Right lobe of liver (tissue), 4 donors: Measurements from ENCODE around the gene RBFOX1.

ENCODE experiments used
- POLR2A ChIP-seq: fragments of 450-650 bp; IDR thresholded peaks from one replicate; pipeline ENCODE4 v1.6.1; 2017; ENCODE audit warnings: antibody characterized with exemption, mild to moderate bottlenecking
- TF ChIP-seq, protein P1 (sequence below), 4 donors: fragments of 200-600 bp in 3 of 4; fragments of 450-650 bp in 1 of 4; IDR thresholded peaks; one replicate each; pipeline versions ENCODE4 v1.5.1 to v1.8.0; 2016 to 2022; ENCODE audit warnings: antibody characterized with exemption in 4 of 4, mild to moderate bottlenecking in 2 of 4
- donor health status: DM: no; HTN: no; CAD: no.
- donor health status: DM: no; HTN: no; CAD: no.
- donor health status: DM: no; HTN: yes; CAD: no.

DNA sequence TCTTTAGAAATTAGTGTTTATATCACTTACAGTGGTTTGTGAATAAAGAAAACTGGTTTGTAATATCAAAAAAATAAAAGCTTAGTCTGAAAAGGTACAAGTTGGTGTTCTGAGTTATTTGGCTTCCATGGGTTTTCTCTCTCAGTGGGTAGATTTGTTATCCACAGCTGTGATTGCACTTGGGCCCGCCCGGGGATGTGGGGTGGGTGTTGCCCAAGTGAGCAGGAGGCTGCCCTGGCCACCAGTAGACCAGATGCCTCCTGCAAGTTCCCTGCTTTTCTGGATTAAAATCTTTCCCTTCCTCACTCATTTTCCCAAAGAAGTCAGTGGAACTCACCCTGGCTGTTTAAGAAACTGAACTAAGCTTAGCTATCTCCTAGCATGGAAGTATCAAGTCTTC is 380.6 kb downstream of the RBFOX1 start:
- TF ChIP-seq, protein P1, sequence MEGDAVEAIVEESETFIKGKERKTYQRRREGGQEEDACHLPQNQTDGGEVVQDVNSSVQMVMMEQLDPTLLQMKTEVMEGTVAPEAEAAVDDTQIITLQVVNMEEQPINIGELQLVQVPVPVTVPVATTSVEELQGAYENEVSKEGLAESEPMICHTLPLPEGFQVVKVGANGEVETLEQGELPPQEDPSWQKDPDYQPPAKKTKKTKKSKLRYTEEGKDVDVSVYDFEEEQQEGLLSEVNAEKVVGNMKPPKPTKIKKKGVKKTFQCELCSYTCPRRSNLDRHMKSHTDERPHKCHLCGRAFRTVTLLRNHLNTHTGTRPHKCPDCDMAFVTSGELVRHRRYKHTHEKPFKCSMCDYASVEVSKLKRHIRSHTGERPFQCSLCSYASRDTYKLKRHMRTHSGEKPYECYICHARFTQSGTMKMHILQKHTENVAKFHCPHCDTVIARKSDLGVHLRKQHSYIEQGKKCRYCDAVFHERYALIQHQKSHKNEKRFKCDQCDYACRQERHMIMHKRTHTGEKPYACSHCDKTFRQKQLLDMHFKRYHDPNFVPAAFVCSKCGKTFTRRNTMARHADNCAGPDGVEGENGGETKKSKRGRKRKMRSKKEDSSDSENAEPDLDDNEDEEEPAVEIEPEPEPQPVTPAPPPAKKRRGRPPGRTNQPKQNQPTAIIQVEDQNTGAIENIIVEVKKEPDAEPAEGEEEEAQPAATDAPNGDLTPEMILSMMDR (IDR thresholded peaks at IDR 0.05), result no peak
- no peak for TF ChIP-seq POLR2A
